Stimulated activated CD8-positive, alpha-beta memory T cell treated with anti-CD3 and anti-CD28 coated beads, Interleukin-7, amount 100 ng/mL, for 1 hour (primary cell): ENCODE measurements around the gene GTF2E1.
"Not testable (repeated sequence)": the region's sequence is repeated elsewhere in the genome, so short reads cannot be mapped to it uniquely, and the experiment has no call there.

ENCODE experiments used
- DNase-seq, 2 donors: peaks; one replicate each; pipeline ENCODE4 v3.0.0-alpha.2; 2020; ENCODE audit warnings: low read depth in 2 of 2

GTF2E1 gene

DNA sequence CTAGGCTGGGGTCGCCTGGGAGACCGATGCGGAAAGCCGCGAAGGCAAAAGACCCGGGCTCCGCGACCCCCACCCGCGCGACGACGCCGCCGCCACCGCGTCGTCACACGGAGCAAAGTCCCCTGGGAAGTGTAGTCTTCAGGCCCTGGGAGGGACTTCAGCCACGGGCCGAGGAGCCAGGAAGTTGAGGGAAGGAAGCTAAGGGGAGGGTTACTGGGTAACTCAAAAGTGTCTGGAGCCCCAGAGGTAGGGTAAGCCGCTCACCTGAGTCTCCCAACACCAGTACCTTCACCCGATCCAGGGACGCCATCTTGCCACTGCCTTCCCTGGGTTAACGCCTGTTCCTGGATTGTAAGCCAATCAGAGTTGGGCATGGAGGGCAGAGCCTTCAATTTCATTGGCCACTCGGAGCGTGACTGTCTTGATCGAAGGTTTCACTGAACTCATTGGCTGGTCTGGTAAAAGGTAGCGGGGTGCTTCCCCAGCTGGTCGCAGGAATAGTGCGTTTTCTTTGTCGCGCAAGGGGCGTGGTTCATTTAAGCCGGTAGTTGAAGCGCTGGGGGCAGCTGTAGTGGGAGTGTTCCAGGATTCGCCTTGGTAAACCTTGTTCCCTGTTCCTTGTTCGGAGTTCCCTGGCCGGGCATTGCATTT, at the start of gene GTF2E1, which contains the start of gene RABL3:
GTF2E1 (plus strand) TSS at position 547 of the 651 bp plus-strand sequence. CDS start 7,809 bp downstream, outside the sequence.
RABL3 (minus strand) TSS at position 319 of the 651 bp plus-strand sequence; CDS start at position 310, 9 bp downstream.
- DNase-seq: peak; percentile 92 to 95

DNA sequence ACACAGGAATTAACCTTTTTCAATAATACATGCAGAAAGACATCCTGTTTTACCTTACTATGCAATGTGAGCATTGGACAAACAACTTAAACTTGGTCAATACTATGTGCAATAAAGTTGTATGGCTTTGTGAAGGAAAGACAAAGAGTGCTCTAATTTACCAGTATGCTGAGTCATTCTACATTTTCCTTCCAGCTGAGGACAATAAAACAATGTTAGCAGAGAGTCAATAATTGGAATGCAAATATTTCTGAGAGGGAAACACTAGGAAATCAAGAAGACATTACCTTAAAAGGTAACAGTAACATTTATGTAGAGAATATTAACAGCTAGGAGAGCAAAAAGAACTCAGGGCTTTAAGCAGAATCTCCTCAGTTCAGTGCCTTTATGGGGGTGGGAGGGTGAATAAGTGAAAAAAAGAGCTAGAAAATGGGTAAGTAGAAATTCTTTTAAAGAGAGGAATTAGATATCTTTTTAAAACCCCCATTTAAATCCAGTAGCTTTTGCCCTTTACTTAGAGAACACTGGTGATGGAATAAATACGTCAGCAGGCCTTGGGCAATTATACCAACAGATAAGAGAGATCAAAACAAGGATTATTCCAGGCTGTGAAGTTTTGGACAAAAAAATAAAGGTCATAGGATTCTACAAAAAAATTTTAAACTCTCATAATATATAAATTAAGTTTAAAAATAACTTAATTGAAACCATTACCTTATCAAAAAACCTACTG, 48.9 kb upstream of the GTF2E1 start:
- no peak for DNase-seq

DNA sequence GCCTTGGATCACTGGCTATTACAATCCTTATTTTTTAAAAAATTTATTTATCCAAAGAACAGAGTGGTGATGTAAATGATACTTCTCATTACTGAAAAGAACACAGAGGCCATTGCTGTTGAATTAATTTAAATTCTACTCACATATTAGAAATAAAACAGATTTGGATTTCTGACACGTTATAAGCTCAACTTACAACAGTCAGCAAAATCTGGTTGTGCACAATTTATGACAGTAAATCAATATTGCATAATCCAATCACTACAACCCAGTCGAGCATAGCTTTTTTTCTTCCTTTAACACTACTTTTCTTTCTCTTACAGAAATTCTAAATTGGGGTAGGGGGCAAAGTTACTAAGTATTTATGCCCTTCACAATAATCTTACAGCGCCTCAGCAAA, 43.2 kb upstream of the GTF2E1 start:
- DNase-seq: no peak

DNA sequence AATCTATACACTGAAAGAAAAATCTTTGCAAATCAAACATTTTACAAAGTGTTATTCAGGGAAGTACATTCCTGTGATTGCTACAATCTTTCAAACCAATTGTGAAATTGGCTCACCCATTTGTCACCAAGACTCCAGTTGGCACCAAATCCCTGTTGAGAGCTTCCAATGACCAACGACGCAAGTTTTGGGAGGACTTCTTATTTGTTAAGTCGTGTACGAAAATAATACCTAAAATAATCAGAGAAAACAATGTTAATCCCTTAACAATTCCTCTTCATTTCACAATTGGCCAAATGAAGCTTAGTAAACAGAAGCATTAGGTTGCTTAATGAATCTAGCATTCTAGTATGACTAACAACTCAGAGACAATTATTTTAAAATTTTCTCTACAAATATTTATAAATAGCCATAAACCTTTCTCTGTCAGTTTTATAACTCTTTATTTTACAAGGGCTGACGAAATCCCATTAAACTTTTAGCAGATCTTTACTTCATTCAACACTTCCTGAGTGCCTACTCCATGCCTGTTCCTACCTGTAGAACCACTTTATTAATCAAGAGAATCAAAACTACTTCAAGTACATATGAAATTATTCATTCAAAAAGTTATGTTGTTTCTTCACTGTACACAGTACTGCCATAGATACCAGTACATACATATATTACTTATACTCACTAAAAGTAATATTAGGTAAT, 36.5 kb upstream of the GTF2E1 start:
- no peak for DNase-seq

GRCh38 chr3:120706950-120707349, 35.6 kb upstream of the GTF2E1 start:
- no peak for DNase-seq

DNA sequence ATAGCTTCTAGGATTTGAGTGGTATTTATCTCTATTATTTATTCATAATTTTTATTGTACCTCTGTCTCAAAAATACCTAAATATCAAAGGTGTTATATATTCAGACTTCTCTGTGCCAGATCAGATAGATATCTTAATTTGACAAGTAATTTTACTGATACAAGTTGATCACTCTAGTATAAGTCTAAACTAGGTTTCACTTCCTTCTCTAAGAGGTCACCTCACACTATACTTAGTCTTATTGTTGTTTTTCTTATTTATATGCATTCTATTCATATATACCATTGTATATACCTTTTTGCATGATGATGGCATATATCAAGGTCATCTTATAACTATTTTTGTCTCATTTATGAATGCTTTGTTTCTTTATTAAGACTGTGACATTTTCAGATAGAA, 34.1 kb upstream of the GTF2E1 start:
- no peak for DNase-seq

DNA sequence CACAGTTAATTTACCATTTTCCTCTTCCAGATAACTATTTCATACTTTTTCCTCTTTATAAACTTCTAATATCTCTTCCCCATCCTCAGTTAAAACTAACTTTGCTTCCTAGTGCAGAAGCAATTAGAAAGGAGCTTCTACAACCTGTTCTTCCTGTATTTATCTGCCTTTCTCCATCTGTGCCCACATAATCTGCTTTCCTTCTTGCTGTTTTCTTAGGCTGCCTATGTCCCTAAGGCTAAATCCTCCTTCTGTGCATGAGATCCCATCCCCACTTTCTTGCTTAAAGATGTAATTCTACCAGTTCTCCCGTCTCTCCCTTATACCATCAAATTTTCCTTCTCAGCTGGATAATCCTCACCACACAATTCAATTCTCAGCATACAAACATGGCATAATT, 32.2 kb upstream of the GTF2E1 start:
- DNase-seq: no peak

GRCh38 chr3:120713262-120713661, 29.3 kb upstream of the GTF2E1 start:
- no peak for DNase-seq

DNA sequence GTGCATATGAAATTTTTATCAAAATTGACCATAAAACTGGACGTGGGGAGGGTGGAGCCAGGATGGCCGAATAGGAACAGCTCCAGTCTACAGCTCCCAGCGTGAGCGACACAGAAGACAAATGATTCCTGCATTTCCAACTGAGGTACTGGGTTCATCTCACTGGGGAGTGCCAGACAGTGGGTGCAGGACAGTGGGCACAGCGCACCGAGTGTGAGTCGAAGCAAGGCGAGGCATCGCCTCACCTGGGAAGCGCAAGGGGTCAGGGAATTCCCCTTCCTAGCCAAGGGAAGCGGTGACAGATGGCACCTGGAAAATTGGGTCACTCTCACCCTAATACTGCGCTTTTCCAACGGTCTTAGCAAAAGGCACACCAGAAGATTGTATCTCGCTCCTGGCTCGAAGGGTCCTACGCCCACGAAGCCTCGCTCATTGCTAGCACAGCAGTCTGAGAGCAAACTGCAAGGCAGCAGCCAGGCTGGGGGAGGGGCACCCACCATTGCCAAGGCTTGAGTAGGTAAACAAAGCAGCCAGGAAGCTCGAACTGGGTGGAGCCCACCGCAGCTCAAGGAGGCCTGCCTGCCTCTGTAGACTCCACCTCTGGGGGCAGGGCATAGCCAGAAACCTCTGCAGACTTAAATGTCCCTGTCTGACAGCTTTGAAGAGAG, 23.2 kb upstream of the GTF2E1 start:
- peak; percentile 55 to 62 for DNase-seq

DNA sequence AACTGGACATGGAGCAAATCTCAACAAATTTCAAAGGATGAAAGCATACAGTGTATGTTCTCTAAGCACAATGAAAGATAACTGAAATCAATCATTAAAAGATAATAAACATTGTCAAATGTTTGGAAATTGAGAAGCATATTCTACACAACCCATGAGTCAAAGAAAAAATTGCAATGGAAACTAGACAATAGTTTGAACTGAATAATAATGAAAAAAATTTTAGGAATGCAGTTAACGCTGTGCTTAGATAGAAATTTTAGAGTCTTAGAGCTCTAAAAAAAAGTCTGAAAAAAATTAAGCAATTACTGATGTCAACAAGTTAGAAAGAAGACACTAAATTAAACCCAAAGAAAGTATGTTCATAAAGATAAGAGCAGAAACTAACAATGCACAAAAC, 15.8 kb upstream of the GTF2E1 start:
- no peak for DNase-seq

GRCh38 chr3:120730576-120731542, 11.7 kb upstream of the GTF2E1 start:
- DNase-seq: no peak

DNA sequence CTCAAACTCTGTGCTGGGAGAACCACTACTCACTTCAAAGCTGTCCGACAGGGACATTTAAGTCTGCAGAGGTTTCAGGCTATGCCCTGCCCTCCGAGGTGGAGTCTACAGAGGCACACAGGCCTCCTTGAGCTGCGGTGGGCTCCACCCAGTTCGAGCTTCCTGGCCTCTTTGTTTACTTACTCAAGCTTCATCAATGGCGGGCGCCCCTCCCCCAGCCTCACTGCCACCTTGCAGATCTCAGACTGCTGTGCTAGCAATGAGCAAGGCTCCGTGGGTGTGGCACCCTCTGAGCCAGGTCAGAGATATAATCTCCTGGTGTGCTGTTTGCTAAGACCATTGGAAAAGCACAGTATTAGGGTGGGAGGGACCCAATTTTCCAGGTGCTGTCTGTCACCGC, 4.5 kb upstream of the GTF2E1 start:
- not testable (repeated sequence) for DNase-seq

DNA sequence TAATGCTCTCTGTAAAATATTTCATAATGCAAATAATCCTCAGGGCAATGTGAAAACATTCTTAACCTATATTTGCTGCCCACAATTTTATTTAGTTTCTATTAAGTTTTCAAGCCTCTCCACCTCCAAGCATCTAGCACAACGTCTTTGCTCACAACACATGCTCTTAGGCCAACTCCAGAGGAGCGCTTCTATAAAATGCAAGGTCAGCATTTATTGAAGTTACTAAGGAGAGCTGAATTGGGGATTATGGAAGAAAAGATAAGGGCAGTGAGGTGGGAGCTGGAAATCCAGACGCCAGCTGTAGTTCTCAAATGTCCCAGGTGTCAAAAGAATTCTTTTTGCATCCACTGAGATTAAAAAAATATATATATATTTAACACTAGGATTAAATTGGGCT, 1.2 kb upstream of the GTF2E1 start:
- no peak for DNase-seq

- DNase-seq: no peak
These were observed 727 bp upstream of the GTF2E1 start for GRCh38 chr3:120741837-120742197.

DNA sequence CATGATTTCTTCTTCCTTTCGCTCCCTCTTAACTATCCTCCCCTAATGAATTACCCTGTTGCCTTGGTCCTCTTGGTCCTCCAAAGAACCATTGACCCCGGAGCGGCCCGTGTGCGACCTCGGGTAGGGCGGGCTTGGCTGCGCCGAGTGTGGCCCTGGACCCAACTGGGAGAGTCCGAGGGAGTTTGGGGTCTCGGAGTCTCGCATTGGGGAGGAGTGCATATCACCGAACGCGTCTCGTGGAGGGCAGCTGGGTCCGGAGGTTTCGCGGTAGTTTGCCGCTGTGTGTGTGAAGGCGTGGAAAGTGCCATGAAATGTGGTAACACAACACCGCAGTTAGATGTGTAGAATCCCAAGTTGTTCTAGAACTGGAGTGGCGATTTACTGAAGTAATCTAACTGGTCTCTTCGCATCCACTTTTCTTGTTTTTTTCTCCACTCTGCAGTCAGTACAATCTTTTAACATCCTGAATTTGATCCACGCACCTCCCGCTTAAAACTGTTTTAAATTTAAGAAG, 363 bp downstream of the GTF2E1 start:
- no peak for DNase-seq

DNA sequence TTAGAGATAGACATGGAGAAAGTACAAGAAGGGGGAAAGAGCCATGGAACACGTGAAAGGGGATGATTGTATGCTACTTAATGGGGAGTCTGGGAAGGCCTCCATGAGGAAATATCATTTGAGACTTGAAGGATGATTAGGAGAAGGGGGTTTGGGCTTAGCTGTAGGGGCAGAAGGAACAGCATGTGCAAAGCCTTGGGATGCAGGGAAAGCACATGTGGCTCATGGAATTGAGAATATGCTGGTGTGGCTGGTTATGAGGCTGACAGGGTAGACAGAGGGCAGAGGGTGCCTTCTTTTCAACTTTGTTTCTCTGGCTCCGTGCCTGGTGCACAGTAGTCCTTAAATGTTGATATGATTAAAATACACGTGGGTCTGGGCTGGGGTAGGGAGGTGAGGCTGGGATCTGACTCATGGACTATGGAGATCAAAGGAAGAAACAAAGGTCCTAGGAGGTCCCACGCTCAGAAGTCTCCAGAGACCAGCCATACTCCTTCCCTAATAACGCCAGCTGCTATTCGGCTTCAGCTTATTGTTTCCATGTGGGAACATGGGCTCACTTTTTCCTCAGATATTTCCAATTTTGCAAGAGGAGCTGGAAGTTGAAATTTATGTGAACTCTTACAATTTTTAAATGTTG, 1.1 kb downstream of the GTF2E1 start:
- DNase-seq: no peak

DNA sequence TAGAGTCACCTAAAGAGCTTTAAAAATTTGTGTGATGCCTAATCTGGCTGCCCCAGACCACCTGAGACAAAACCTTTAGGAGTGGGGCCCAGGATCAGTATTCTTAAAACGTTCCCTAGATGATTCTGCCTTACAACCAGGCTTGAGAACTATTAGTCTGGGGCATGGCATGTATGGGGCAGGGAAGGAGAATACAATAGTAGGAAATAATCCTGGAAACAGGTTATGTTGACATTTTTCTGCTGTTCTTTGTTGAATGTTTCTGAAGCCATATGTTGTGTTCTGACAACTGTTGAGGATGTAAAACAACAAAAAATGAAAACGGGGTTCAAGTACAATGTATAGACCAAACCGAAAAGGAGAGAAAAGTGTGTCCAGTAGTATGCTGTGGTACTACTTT, 2.9 kb downstream of the GTF2E1 start:
- DNase-seq: no peak

DNA sequence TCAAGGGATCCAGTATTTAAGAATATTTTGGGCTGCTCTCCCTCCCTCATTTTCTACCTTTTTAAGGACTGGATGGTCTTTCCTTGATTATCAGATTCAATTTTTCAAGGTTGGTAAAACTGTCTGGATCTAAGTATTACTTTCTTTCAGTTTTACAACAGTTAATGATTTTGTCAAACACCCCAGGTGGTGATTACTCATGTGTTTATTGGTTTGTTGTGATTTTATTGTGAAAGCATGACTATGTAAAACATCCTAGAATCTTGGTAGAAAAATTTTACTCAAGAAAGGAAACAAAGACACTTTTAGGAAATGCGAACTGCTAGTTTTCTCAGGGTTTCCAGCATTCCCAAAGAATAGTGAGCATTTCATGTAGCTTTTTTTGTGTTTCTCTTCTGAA, 7.3 kb downstream of the GTF2E1 start:
- no peak for DNase-seq

- DNase-seq: no peak
These were observed 9.7 kb downstream of the GTF2E1 start for GRCh38 chr3:120752230-120752629.

DNA sequence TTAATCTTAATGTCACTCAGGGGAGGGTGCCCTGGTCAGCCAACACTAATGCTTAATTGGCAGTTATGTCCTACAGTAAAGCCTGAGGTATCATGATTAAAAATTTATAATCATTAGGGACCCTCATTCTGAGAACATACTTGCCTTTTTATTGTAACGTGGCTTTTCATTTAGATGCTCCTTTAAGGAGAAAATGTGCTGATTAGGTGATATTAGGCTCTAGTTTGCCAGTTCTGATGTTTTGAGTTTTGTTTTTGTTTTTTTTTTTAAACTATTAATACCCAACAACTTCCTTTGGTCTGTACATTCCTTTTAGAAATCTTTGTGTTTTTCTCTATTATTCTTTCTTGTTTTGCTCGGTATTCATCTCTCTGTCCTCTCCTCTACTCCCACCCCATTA, 10.3 kb downstream of the GTF2E1 start:
- no peak for DNase-seq
